ENCODE measurements around the gene FAM47C.
A peak's percentile ranks its signal among the peaks of the same experiment; 100 is the strongest.
"Not testable (repeated sequence)": the region's sequence is repeated elsewhere in the genome, so short reads cannot be mapped to it uniquely, and the experiment has no call there.

FAM47C gene

GRCh38 chrX:36978886-36979285 is 29.3 kb upstream of the FAM47C start:
- no peak for DNase-seq
- TF ChIP-seq CTCF (IDR thresholded peaks at IDR 0.05) = no peak

GRCh38 chrX:36983831-36984230 is 24.3 kb upstream of the FAM47C start:
- H3K27me3 Mint-ChIP-seq (ENCODE audit: low read depth, poor library complexity) = peaks cover 41% of the 10 kb centered on the region
- DNase-seq = no peak
- H3K27ac Mint-ChIP-seq = no peak overlapping the region
- H3K4me3 Mint-ChIP-seq = no peak overlapping the region
- peaks cover 5% of the 10 kb centered on the region for H3K4me1 Mint-ChIP-seq
- peaks cover 19% of the 10 kb centered on the region for H3K9me3 Mint-ChIP-seq
- no peak for TF ChIP-seq CTCF (IDR thresholded peaks at IDR 0.05)
- H3K36me3 Mint-ChIP-seq (ENCODE audit: low read depth) = no peaks in the 10 kb centered on the region

More at GRCh38 chrX:36978886-36979285, 29.3 kb upstream of the FAM47C start:
- no peaks in the 10 kb centered on the region for H3K4me1 Mint-ChIP-seq
- H3K9me3 Mint-ChIP-seq = peaks cover 12% of the 10 kb centered on the region
- H3K36me3 Mint-ChIP-seq (ENCODE audit: low read depth) = no peaks in the 10 kb centered on the region
- no peak overlapping the region for H3K27ac Mint-ChIP-seq
- H3K27me3 Mint-ChIP-seq (ENCODE audit: low read depth, poor library complexity) = peaks cover 20% of the 10 kb centered on the region
- H3K4me3 Mint-ChIP-seq = no peak overlapping the region

- Mint-ChIP-seq H3K27me3 (ENCODE audit: low read depth, poor library complexity) (peaks cover 39% of the 10 kb centered on the region), H3K9me3 (peaks cover 19% of the 10 kb centered on the region), H3K4me3 (peak overlapping the region; percentile 83)
- DNase-seq = peak; percentile 31
- not testable (repeated sequence) for H3K36me3 Mint-ChIP-seq (ENCODE audit: low read depth); H3K4me1 Mint-ChIP-seq; H3K27ac Mint-ChIP-seq
Measured at GRCh38 chrX:36985416-36986209, 22.6 kb upstream of the FAM47C start.

- peak overlapping the region; percentile 78 for H3K4me3 Mint-ChIP-seq
- H3K27me3 Mint-ChIP-seq (ENCODE audit: low read depth, poor library complexity) = peaks cover 39% of the 10 kb centered on the region
- TF ChIP-seq CTCF (IDR thresholded peaks at IDR 0.05) = no peak
- H3K27ac Mint-ChIP-seq = no peak overlapping the region
- peaks cover 19% of the 10 kb centered on the region for H3K9me3 Mint-ChIP-seq
- H3K4me1 Mint-ChIP-seq = peaks cover 5% of the 10 kb centered on the region
- DNase-seq = peak; percentile 34
- H3K36me3 Mint-ChIP-seq (ENCODE audit: low read depth) = no peaks in the 10 kb centered on the region
Measured at GRCh38 chrX:36986231-36986630, 21.9 kb upstream of the FAM47C start.

GRCh38 chrX:36987212-36987611 is 21.0 kb upstream of the FAM47C start:
- H3K27me3 Mint-ChIP-seq (ENCODE audit: low read depth, poor library complexity) = peaks cover 37% of the 10 kb centered on the region
- H3K36me3 Mint-ChIP-seq (ENCODE audit: low read depth); H3K4me1 Mint-ChIP-seq; DNase-seq; H3K27ac Mint-ChIP-seq: not testable (repeated sequence)
- peak overlapping the region; percentile 35 for H3K4me3 Mint-ChIP-seq
- H3K9me3 Mint-ChIP-seq = peaks cover 19% of the 10 kb centered on the region

- Mint-ChIP-seq H3K36me3 (ENCODE audit: low read depth) (no peaks in the 10 kb centered on the region), H3K4me3 (no peak overlapping the region), H3K27me3 (ENCODE audit: low read depth, poor library complexity) (no peaks in the 10 kb centered on the region), H3K4me1 (no peaks in the 10 kb centered on the region), H3K27ac (no peak overlapping the region), H3K9me3 (peaks cover 27% of the 10 kb centered on the region)
- no peak for TF ChIP-seq CTCF (IDR thresholded peaks at IDR 0.05)
- DNase-seq = no peak
Measured at GRCh38 chrX:37000140-37000539, 8.0 kb upstream of the FAM47C start.

- Mint-ChIP-seq H3K4me3 (no peak overlapping the region), H3K27me3 (ENCODE audit: low read depth, poor library complexity) (no peaks in the 10 kb centered on the region), H3K9me3 (peaks cover 51% of the 10 kb centered on the region), H3K4me1 (no peaks in the 10 kb centered on the region), H3K27ac (no peak overlapping the region), H3K36me3 (ENCODE audit: low read depth) (peaks cover 4% of the 10 kb centered on the region)
- DNase-seq = no peak
- TF ChIP-seq CTCF (IDR thresholded peaks at IDR 0.05) = no peak
Measured at GRCh38 chrX:37010496-37010895, 2.3 kb downstream of the FAM47C start.

- not testable (repeated sequence) for H3K36me3 Mint-ChIP-seq (ENCODE audit: low read depth); H3K27me3 Mint-ChIP-seq (ENCODE audit: low read depth, poor library complexity); DNase-seq; H3K4me3 Mint-ChIP-seq; H3K27ac Mint-ChIP-seq; H3K4me1 Mint-ChIP-seq
- peaks cover 27% of the 10 kb centered on the region for H3K9me3 Mint-ChIP-seq
Measured at GRCh38 chrX:37034260-37034659, 26.1 kb downstream of the FAM47C start.

GRCh38 chrX:37036674-37037220 is 28.6 kb downstream of the FAM47C start:
- H3K4me3 Mint-ChIP-seq; H3K27me3 Mint-ChIP-seq (ENCODE audit: low read depth, poor library complexity); H3K36me3 Mint-ChIP-seq (ENCODE audit: low read depth); H3K27ac Mint-ChIP-seq; H3K4me1 Mint-ChIP-seq; DNase-seq: not testable (repeated sequence)
- peaks cover 11% of the 10 kb centered on the region for H3K9me3 Mint-ChIP-seq
